PC-9 (cell line): ENCODE data around the gene GXYLT2. TPM values are rescaled to one million over a fixed set of nuclear protein-coding genes. Genes with fewer than 3 reads are reported as not detected.

Experiments used
- BruUV-seq: library from RNA; stranded (reverse); fragments of 400-500 nt; replicated peaks from 2 replicates; lab custom pipeline; 2021; lab: Mats Ljungman, UMichigan
- CTCF ChIA-PET: fragments of 300-600 bp; sonication (Branson Sonifier 250); formaldehyde crosslinking; loops from one replicate; lab custom pipeline; 2022; ENCODE audit warnings: antibody characterized with exemption; lab: Charles Lee
- POLR2A ChIA-PET: fragments of 300-600 bp; sonication (Branson Sonifier 250); formaldehyde crosslinking; loops from one replicate; lab custom pipeline; 2022; ENCODE audit warnings: antibody characterized with exemption; ENCODE audit not compliant: unreplicated experiment; lab: Charles Lee
- DNase-seq, 2 experiments: peaks; one replicate each; pipeline versions ENCODE4 v3.0.0 to v3.0.0-alpha.2; 2015 to 2022; ENCODE audit warnings: mixed read lengths in 1 of 2
- H2AFZ ChIP-seq: fragments of 200-600 bp; sonication (generic); 2 replicates; pipeline ENCODE4 v1.8.1; 2017; ENCODE audit warnings: antibody characterized with exemption
- H3F3A ChIP-seq: fragments of 200-600 bp; sonication (generic); 2 replicates; pipeline ENCODE4 v1.8.1; 2017; ENCODE audit warnings: antibody characterized with exemption, mild to moderate bottlenecking, low read depth; ENCODE audit not compliant: insufficient read depth
- H3K27ac ChIP-seq: fragments of 200-600 bp; sonication (generic); 2 replicates; pipeline ENCODE4 v1.6.1; 2016; ENCODE audit warnings: mixed run types
- H3K27me3 ChIP-seq: fragments of 200-600 bp; sonication (generic); 2 replicates; pipeline ENCODE4 v1.6.1; 2016; ENCODE audit warnings: low read depth, mixed run types; ENCODE audit not compliant: insufficient read depth
- H3K36me3 ChIP-seq: fragments of 200-600 bp; sonication (generic); 2 replicates; pipeline ENCODE4 v1.6.1; 2016; ENCODE audit warnings: low read depth, mixed run types
- H3K4me1 ChIP-seq: fragments of 200-600 bp; sonication (generic); replicated peaks from 2 replicates; pipeline ENCODE4 v1.6.1; 2016; ENCODE audit warnings: mixed run types; ENCODE audit not compliant: insufficient read depth
- H3K4me2 ChIP-seq: fragments of 200-600 bp; sonication (generic); 2 replicates; pipeline ENCODE4 v1.6.1; 2017; ENCODE audit warnings: mixed run types
- H3K4me3 ChIP-seq: fragments of 200-600 bp; sonication (generic); 2 replicates; pipeline ENCODE4 v1.6.1; 2016; ENCODE audit warnings: mixed run types
- H3K79me2 ChIP-seq: fragments of 200-600 bp; sonication (generic); 2 replicates; pipeline ENCODE4 v1.6.1; 2017; ENCODE audit warnings: low read depth, mixed run types
- H3K9me2 ChIP-seq: fragments of 200-600 bp; sonication (generic); 2 replicates; pipeline ENCODE4 v1.8.1; 2017; ENCODE audit warnings: mild to moderate bottlenecking; ENCODE audit not compliant: insufficient read depth
- H3K9me3 ChIP-seq: fragments of 200-600 bp; sonication (generic); 2 replicates; pipeline ENCODE4 v1.8.1; 2016; ENCODE audit warnings: low read depth; ENCODE audit not compliant: insufficient read depth
- H4K20me1 ChIP-seq: fragments of 200-600 bp; sonication (generic); 2 replicates; pipeline ENCODE4 v1.8.1; 2017; ENCODE audit not compliant: insufficient read depth
- CTCF ChIP-seq: fragments of 200-600 bp; sonication (generic); conservative IDR thresholded peaks from 2 replicates; pipeline ENCODE4 v1.6.1; 2017; ENCODE audit warnings: mixed run types, antibody characterized with exemption, mild to moderate bottlenecking, moderate library complexity
- EZH2 ChIP-seq: fragments of 200-600 bp; sonication (generic); IDR thresholded peaks from 2 replicates; pipeline ENCODE4 v1.8.0; 2017; ENCODE audit warnings: antibody characterized with exemption, low read depth
- intact Hi-C: fragments of 100-400 bp; cut with micrococcal nuclease; formaldehyde crosslinking; loops from one replicate; pipeline ENCODE4 v1.10.0; 2022; ENCODE audit not compliant: unreplicated experiment
- total RNA-seq: library from RNA; stranded (reverse); gene quantifications from 2 replicates; pipeline ENCODE4 v1.2.3, GENCODE V29; 2021

The GXYLT2 gene
- total RNA-seq, 1 experiment from 2014 or later, result 2.9 TPM

GRCh38 chr3:72996121-72996472 is 108.3 kb downstream of the GXYLT2 start:
- no TSS peak for BruUV-seq
- CTCF ChIA-PET, result no interaction called here

GRCh38 chr3:72996473-72997333 is 108.9 kb downstream of the GXYLT2 start, which contains the start of gene PPP4R2:
Gene PPP4R2 (plus strand): TSS chr3:72996811. CDS start chr3:72997038, 227 bp downstream.
- H3K9me3 ChIP-seq, result no peaks in the 10 kb centered on the region
- H3K79me2 ChIP-seq, result peaks cover 48% of the 10 kb centered on the region
- H3K36me3 ChIP-seq, result peaks cover 16% of the 10 kb centered on the region; the same call in 1 of the 2 replicates
- H3K4me1 ChIP-seq, result peaks cover 21% of the 10 kb centered on the region
- H2AFZ ChIP-seq, result peak within 1 kb of the TSS; percentile 96
- CTCF ChIA-PET, result no interaction called here
- no peaks in the 10 kb centered on the region for H3F3A ChIP-seq
- TF ChIP-seq EZH2 (no peak), CTCF (no peak)
- intact Hi-C loops, result loop anchor here (2.0 to 5.0 kb wide), 2 partner anchors 58 to 61 kb away; no protein-coding TSS in a partner anchor
- H3K4me3 ChIP-seq, result peak within 1 kb of the TSS; percentile 65
- H3K9me2 ChIP-seq, result no peaks in the 10 kb centered on the region
- H3K4me2 ChIP-seq, result peak within 1 kb of the TSS; percentile 88
- BruUV-seq, result TSS peak; percentile 88
- POLR2A ChIA-PET, result interaction anchor here (0.8 kb wide), 1 partner anchor 21 kb away, joined by 5 read pairs; no protein-coding TSS in a partner anchor
- H4K20me1 ChIP-seq, result peaks cover 39% of the 10 kb centered on the region
- H3K27me3 ChIP-seq, result no peaks in the 10 kb centered on the region
- peak within 1 kb of the TSS; percentile 54 for H3K27ac ChIP-seq
- DNase-seq, result peak; percentile 45 to 86

More at GRCh38 chr3:72996121-72996472, 108.3 kb downstream of the GXYLT2 start:
- Histone ChIP-seq H3K27me3 (no peaks in the 10 kb centered on the region), H2AFZ (peak overlapping the region; percentile 96), H4K20me1 (peaks cover 34% of the 10 kb centered on the region), H3K36me3 (peaks cover 16% of the 10 kb centered on the region; the same call in 1 of the 2 replicates), H3K4me2 (peak overlapping the region; percentile 88), H3K4me1 (peaks cover 21% of the 10 kb centered on the region), H3K4me3 (peak overlapping the region; percentile 65), H3K9me3 (no peaks in the 10 kb centered on the region), H3K79me2 (peaks cover 42% of the 10 kb centered on the region), H3K27ac (peak overlapping the region; percentile 54; the same call in 1 of the 2 replicates), H3F3A (no peaks in the 10 kb centered on the region), H3K9me2 (no peaks in the 10 kb centered on the region)
- POLR2A ChIA-PET, result interaction anchor here (0.8 kb wide), 1 partner anchor 20 kb away, joined by 5 read pairs; no protein-coding TSS in a partner anchor
- no peak for TF ChIP-seq EZH2
- TF ChIP-seq CTCF, result no peak
- DNase-seq, result peak in 1 of 2 experiments; percentile 2
- intact Hi-C loops, result loop anchor here (2.0 to 5.0 kb wide), 2 partner anchors 57 to 61 kb away; no protein-coding TSS in a partner anchor

- peak; percentile 60 for TF ChIP-seq CTCF
- TF ChIP-seq EZH2, result no peak
- Histone ChIP-seq H3K4me1 (peaks cover 21% of the 10 kb centered on the region), H2AFZ (0 out of 2 replicates have a peak overlapping the region, but pooled peaks have one; percentile 67), H3K36me3 (peaks cover 19% of the 10 kb centered on the region), H3K4me2 (peak overlapping the region; percentile 78), H3K9me3 (no peaks in the 10 kb centered on the region), H3K27me3 (no peaks in the 10 kb centered on the region), H3F3A (no peaks in the 10 kb centered on the region), H4K20me1 (peaks cover 45% of the 10 kb centered on the region), H3K79me2 (peaks cover 56% of the 10 kb centered on the region), H3K4me3 (peak overlapping the region; percentile 65), H3K27ac (peak overlapping the region; percentile 54), H3K9me2 (no peaks in the 10 kb centered on the region)
- intact Hi-C loops, result loop anchor here (2.0 to 5.0 kb wide), 2 partner anchors 59 to 60 kb away; no protein-coding TSS in a partner anchor
- POLR2A ChIA-PET, result no interaction called here
- DNase-seq, result peak; percentile 12 to 48
- BruUV-seq, result TSS peak; percentile 41
- CTCF ChIA-PET, result no interaction called here
Observed at GRCh38 chr3:72997421-72997961, 109.6 kb downstream of the GXYLT2 start.
